Stimulated activated CD4-positive, alpha-beta T cell treated with anti-CD3 and anti-CD28 coated beads, Interleukin-2, amount 100 ng/mL, for 4 hours (primary cell): ENCODE results near the gene SCGB1A1.

Experiments
- DNase-seq: peaks from one replicate; pipeline ENCODE4 v3.0.0-alpha.2; 2020; ENCODE audit warnings: low read depth

SCGB1A1 gene

GRCh38 chr11:62421996-62422395 is 3.2 kb downstream of the SCGB1A1 start:
- DNase-seq = no peak

DNA sequence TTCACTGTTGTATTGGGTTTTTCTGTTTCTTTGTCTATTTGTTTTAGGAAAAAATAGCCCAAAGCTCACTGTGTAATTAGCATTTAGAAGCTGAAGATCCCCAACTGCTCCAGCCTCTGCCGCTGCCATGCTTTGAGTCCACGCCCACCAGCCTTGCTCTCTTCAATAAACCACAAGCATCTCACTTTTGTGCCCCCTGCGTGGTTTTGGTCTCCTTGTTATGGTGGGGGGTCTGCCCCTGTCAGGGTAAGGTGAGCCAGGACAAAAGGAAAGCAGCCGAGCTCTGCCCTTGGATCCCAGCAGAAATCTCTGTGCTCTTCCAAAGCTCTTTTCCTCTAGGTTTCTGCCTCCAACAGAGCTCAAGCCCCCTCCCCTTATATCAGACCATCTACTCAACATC is 4.2 kb downstream of the SCGB1A1 start:
- no peak for DNase-seq

GRCh38 chr11:62427630-62428233 is 8.9 kb downstream of the SCGB1A1 start:
- no peak for DNase-seq

GRCh38 chr11:62428871-62429560 is 10.2 kb downstream of the SCGB1A1 start:
- DNase-seq = no peak

DNA sequence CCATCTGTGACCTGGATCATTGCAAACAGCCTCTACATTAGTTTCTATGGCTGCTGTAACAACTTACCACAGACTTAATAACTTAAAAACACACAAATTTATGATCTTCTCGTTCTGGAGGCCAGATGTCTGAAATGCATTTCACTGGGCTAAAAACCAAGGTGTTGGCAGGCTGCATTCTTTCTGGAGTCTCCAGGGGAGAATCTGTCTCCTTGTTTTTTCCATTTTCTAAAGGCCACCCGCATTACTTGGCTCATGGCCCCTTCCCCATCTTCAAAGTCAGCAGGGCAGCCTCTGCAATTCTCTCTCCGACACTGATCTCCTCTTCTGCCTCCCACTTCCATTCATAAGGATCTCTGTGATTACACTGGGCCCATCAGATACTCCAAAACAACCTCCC is 11.6 kb downstream of the SCGB1A1 start:
- no peak for DNase-seq

DNA sequence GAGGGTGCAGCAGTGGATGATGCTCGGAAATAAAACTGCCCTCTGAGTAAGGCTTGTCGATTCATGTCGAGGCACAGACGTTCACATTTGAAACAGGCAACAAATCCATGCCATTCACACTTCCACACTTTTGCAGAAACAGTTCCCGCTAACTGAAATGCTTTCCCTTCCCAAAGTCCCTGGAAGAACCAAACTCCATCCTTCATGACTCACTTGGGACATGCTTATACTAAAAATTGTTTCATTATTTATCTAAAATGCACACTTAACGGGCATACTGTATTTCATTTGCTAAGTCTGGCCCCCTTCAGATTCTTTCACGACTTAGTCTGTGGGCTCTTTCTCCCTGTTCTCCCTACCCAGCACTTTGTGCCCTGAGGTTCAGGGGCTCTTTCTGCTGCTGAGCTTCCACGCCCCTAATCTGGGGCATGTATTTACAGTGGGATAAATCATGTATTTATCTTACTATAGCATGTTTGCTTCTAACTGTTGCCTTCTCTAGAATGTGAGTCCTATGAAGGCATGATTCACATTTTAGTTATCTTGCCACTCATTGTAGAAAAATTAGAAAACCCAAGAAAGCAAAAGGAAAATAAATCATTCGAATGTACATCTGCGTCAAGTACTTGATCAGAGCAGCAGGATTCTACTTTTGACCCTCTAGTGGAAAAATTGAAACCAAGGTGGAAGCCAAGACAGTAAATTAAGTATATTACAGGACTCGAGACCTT is 12.5 kb downstream of the SCGB1A1 start:
- DNase-seq = no peak

DNA sequence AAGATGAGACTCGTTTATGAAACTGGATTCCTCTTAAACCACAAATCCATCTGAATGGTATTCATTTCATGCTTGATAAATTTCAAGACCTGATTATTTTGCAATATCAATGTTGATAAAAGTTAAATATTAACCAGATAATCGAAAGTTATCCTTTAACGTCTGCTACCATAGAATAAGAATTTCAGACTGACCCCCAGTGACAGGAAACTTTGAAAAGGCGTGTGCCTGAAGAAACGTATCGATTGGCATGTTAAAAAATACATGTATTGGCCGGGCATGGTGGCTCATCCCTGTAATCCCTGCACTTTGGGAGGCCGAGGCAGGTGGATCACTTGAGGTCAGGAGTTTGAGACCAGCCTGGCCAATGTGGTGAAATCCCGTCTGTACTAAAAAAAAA is 13.9 kb downstream of the SCGB1A1 start:
- DNase-seq = no peak

GRCh38 chr11:62433141-62433903 is 14.5 kb downstream of the SCGB1A1 start:
- no peak for DNase-seq

DNA sequence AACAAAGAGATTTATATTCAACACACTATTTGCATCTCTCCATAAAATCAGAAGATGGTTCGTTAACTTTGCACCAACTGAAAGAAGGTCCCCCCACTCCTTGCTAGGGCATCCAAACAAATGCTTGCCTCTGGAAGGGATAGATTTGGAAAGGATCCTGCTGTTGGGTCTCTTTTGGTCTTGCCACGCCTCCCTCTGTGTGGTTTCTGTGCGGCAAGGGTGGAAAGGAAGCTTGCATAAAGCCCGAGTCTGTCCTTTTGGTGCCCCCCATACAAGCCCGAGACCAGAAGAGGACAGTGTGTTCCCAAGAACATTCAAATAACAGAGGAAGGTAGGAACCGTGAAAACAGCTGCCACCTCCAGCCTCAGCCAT is 15.1 kb downstream of the SCGB1A1 start:
- no peak for DNase-seq

GRCh38 chr11:62435846-62436660 is 17.2 kb downstream of the SCGB1A1 start:
- no peak for DNase-seq

GRCh38 chr11:62437616-62438015 is 18.8 kb downstream of the SCGB1A1 start:
- DNase-seq = no peak

GRCh38 chr11:62438641-62439040 is 19.8 kb downstream of the SCGB1A1 start:
- no peak for DNase-seq

GRCh38 chr11:62439785-62440602 is 21.2 kb downstream of the SCGB1A1 start:
- no peak for DNase-seq

DNA sequence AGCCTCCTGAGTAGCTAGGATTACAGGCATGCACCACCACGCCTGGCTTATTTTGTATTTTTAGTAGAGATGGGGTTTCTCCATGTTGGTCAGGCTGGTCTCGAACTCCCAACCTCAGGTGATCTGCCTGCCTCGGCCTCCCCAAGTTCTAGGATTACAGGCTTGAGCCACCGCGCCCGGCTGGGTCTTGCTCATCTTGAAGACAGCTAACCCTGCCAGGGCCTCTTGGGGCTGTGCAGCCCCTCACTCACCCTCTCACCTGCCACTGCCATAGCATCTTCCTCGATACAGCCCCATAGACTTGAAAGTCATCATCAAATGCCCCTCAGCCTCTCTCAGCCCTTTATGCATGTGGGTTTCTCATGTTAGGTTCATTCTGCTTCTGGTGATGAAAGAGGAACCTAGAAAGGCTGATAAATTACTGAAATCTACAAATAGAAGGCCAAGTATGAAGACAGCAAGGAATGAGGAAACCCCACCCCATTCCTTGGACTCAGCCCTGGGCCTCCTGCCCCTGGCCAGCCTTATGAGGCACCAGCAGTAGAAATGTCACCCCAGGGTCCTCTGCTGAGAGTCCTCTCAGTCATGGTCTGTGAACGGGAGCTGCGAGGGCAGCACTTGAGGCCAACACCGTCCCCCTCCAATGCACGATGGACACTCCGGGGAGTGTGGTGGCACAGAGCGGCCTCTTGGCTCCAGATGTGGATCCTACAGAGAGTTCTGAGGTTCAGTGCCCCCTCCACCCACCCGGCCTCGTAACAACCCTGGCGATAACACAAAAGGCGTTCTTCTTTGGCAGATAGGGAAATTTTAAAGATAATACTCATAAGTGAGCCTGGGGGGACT is 24.8 kb downstream of the SCGB1A1 start:
- DNase-seq = no peak

DNA sequence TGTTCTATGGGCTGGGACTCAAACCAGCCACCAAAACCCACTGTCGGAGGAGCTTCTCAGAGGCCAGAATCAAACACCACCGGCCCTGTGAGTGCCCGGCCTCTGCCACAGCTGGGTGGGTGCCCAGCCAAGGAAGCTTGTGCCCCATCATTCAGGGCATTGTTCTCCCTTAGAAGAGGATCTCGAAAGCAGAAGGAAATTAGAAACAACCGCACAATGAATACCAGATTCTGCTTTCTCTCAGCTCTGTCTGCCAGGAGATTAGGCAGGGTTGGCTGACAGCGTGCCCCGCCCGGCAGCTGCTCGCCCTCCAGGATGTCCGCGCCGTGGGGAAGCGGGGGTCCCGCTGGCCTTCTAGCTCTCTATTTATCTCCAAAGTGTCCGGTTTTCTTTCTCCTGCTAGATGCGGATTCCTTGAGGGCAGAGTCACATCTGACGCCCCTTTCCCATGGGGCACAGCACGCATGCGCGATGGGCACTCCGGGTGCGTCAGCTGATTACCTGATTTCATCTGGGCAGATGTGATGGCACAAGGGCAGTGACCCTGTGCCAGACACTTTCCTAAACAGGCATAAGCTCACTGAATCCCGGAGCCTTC is 25.5 kb downstream of the SCGB1A1 start:
- peak; percentile 20 for DNase-seq

GRCh38 chr11:62444835-62445234 is 26.0 kb downstream of the SCGB1A1 start:
- no peak for DNase-seq

- no peak for DNase-seq
These were observed 26.5 kb downstream of the SCGB1A1 start for GRCh38 chr11:62445314-62445740.

DNA sequence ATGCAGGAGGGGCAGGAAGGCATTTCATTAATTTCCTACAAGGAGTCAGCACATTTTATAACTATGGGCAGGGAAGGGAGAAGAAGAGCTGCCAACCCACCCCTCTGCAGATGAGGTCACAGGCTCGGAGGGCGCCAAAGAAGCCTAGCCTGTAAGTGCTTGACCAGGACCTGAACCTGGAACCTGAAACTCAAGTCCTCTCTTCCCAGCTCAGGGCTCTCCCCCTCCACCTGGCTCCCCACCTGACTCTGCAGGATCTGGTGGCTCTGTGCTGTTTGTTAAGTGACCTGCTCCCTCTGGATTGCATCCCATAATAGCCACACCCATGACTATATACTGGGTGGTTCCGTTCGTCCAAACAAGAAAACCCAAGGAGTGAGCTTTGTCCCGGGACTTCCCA is 27.3 kb downstream of the SCGB1A1 start:
- DNase-seq = no peak

- no peak for DNase-seq
These were observed 30.6 kb downstream of the SCGB1A1 start for GRCh38 chr11:62449451-62449851.
